ENCODE measurements around the gene MIEF2. TPM values are rescaled to one million over a fixed set of nuclear protein-coding genes. Genes with fewer than 3 reads are reported as not detected.
"Not testable (repeated sequence)": the region's sequence is repeated elsewhere in the genome, so short reads cannot be mapped to it uniquely, and the experiment has no call there.

The MIEF2 gene
- polyA plus RNA-seq (2013, experiment 1 of 2), result 6.5 TPM
- 6.0 TPM for polyA plus RNA-seq (2013, experiment 2 of 2)

- peaks cover 38% of the 10 kb centered on the region for H3K36me3 ChIP-seq (ENCODE audit: insufficient read depth, low read length)
- H3K27me3 ChIP-seq (ENCODE audit: insufficient read depth, low read length), result no peaks in the 10 kb centered on the region
- H3K4me1 ChIP-seq (ENCODE audit: insufficient read depth, low read length), result peaks cover 20% of the 10 kb centered on the region
- H3K27ac ChIP-seq (ENCODE audit: low read depth, low read length), result peak within 1 kb of the TSS; percentile 95
- WGBS, result under 1% methylated on average over 72 of the region's 72 CpGs
- peak within 1 kb of the TSS; percentile 83 for H3K4me3 ChIP-seq (ENCODE audit: low read length)
- peak within 1 kb of the TSS; percentile 74 for H3K9ac ChIP-seq (ENCODE audit: low read depth, low read length)
- no peaks in the 10 kb centered on the region for H3K9me3 ChIP-seq (ENCODE audit: insufficient read depth, low read depth, low read length)
Measured at GRCh38 chr17:18260332-18261145, at the start of gene MIEF2. TSS of gene MIEF2 (plus strand) at chr17:18260662. CDS start at chr17:18262721, 2,059 bp downstream.

- no peaks in the 10 kb centered on the region; the same call in 1 of the 2 replicates for H3K4me1 ChIP-seq (ENCODE audit: insufficient read depth, low read length)
- no peak overlapping the region for H3K9ac ChIP-seq (ENCODE audit: low read depth, low read length)
- no peak overlapping the region for H3K4me3 ChIP-seq (ENCODE audit: low read length)
- no peak overlapping the region for H3K27ac ChIP-seq (ENCODE audit: low read depth, low read length)
- 87% methylated on average over 7 of the region's 7 CpGs for WGBS
- H3K27me3 ChIP-seq (ENCODE audit: insufficient read depth, low read length), result no peaks in the 10 kb centered on the region
- H3K9me3 ChIP-seq (ENCODE audit: insufficient read depth, low read depth, low read length), result no peaks in the 10 kb centered on the region
- peaks cover 19% of the 10 kb centered on the region for H3K36me3 ChIP-seq (ENCODE audit: insufficient read depth, low read length)
Measured at GRCh38 chr17:18213666-18214270, 46.7 kb upstream of the MIEF2 start.

GRCh38 chr17:18216906-18217305 lies 43.6 kb upstream of the MIEF2 start:
- H3K36me3 ChIP-seq (ENCODE audit: insufficient read depth, low read length); H3K27me3 ChIP-seq (ENCODE audit: insufficient read depth, low read length); H3K4me1 ChIP-seq (ENCODE audit: insufficient read depth, low read length); H3K27ac ChIP-seq (ENCODE audit: low read depth, low read length); H3K4me3 ChIP-seq (ENCODE audit: low read length); H3K9me3 ChIP-seq (ENCODE audit: insufficient read depth, low read depth, low read length); H3K9ac ChIP-seq (ENCODE audit: low read depth, low read length): not testable (repeated sequence)
- WGBS, result 88% methylated on average over 11 of the region's 11 CpGs

- Histone ChIP-seq H3K36me3 (ENCODE audit: insufficient read depth, low read length) (no peaks in the 10 kb centered on the region), H3K9ac (ENCODE audit: low read depth, low read length) (no peak overlapping the region), H3K27ac (ENCODE audit: low read depth, low read length) (no peak overlapping the region), H3K4me3 (ENCODE audit: low read length) (no peak overlapping the region), H3K9me3 (ENCODE audit: insufficient read depth, low read depth, low read length) (no peaks in the 10 kb centered on the region), H3K4me1 (ENCODE audit: insufficient read depth, low read length) (no peaks in the 10 kb centered on the region; the same call in 1 of the 2 replicates), H3K27me3 (ENCODE audit: insufficient read depth, low read length) (no peaks in the 10 kb centered on the region)
- WGBS, result 24% methylated on average over 5 of the region's 6 CpGs
Measured at GRCh38 chr17:18217412-18218015, 42.9 kb upstream of the MIEF2 start.

- no peaks in the 10 kb centered on the region for H3K27me3 ChIP-seq (ENCODE audit: insufficient read depth, low read length)
- peaks cover 2% of the 10 kb centered on the region for H3K4me1 ChIP-seq (ENCODE audit: insufficient read depth, low read length)
- H3K9ac ChIP-seq (ENCODE audit: low read depth, low read length), result no peak overlapping the region
- WGBS, result 88% methylated on average over 4 of the region's 4 CpGs
- H3K9me3 ChIP-seq (ENCODE audit: insufficient read depth, low read depth, low read length), result no peaks in the 10 kb centered on the region
- H3K36me3 ChIP-seq (ENCODE audit: insufficient read depth, low read length), result no peaks in the 10 kb centered on the region
- no peak overlapping the region for H3K4me3 ChIP-seq (ENCODE audit: low read length)
- H3K27ac ChIP-seq (ENCODE audit: low read depth, low read length), result no peak overlapping the region
Measured at GRCh38 chr17:18218756-18219415, 41.6 kb upstream of the MIEF2 start.

GRCh38 chr17:18224053-18224386 lies 36.4 kb upstream of the MIEF2 start:
- Histone ChIP-seq H3K9ac (ENCODE audit: low read depth, low read length) (peak overlapping the region; percentile 90), H3K4me1 (ENCODE audit: insufficient read depth, low read length) (peaks cover 11% of the 10 kb centered on the region), H3K27me3 (ENCODE audit: insufficient read depth, low read length) (no peaks in the 10 kb centered on the region), H3K4me3 (ENCODE audit: low read length) (peak overlapping the region; percentile 67), H3K27ac (ENCODE audit: low read depth, low read length) (peak overlapping the region; percentile 99), H3K36me3 (ENCODE audit: insufficient read depth, low read length) (no peaks in the 10 kb centered on the region), H3K9me3 (ENCODE audit: insufficient read depth, low read depth, low read length) (no peaks in the 10 kb centered on the region)
- 70% methylated on average over 4 of the region's 4 CpGs for WGBS

- H3K27ac ChIP-seq (ENCODE audit: low read depth, low read length), result peak overlapping the region; percentile 99
Measured at GRCh38 chr17:18224387-18225120, 35.9 kb upstream of the MIEF2 start.

GRCh38 chr17:18225121-18225641 lies 35.3 kb upstream of the MIEF2 start, which contains the start of gene LLGL1:
TSS of gene LLGL1 (plus strand) at chr17:18225635. CDS start at chr17:18225683, 48 bp downstream.
- Histone ChIP-seq H3K9me3 (ENCODE audit: insufficient read depth, low read depth, low read length) (no peaks in the 10 kb centered on the region), H3K9ac (ENCODE audit: low read depth, low read length) (peak within 1 kb of the TSS; percentile 90), H3K27me3 (ENCODE audit: insufficient read depth, low read length) (no peaks in the 10 kb centered on the region), H3K4me3 (ENCODE audit: low read length) (peak within 1 kb of the TSS; percentile 81), H3K27ac (ENCODE audit: low read depth, low read length) (peak within 1 kb of the TSS; percentile 99), H3K36me3 (ENCODE audit: insufficient read depth, low read length) (no peaks in the 10 kb centered on the region), H3K4me1 (ENCODE audit: insufficient read depth, low read length) (peaks cover 11% of the 10 kb centered on the region)
- WGBS, result under 1% methylated on average over 60 of the region's 60 CpGs

More at GRCh38 chr17:18224387-18225120, 35.9 kb upstream of the MIEF2 start:
- whole genome bisulfite sequencing, result 2% methylated on average over 22 of the region's 23 CpGs
- peaks cover 11% of the 10 kb centered on the region for H3K4me1 ChIP-seq (ENCODE audit: insufficient read depth, low read length)
- H3K27me3 ChIP-seq (ENCODE audit: insufficient read depth, low read length), result no peaks in the 10 kb centered on the region
- no peaks in the 10 kb centered on the region for H3K9me3 ChIP-seq (ENCODE audit: insufficient read depth, low read depth, low read length)
- H3K4me3 ChIP-seq (ENCODE audit: low read length), result peak overlapping the region; percentile 67
- H3K36me3 ChIP-seq (ENCODE audit: insufficient read depth, low read length), result no peaks in the 10 kb centered on the region
- H3K9ac ChIP-seq (ENCODE audit: low read depth, low read length), result peak overlapping the region; percentile 90

- H3K27ac ChIP-seq (ENCODE audit: low read depth, low read length), result no peak overlapping the region; the same call in 1 of the 2 replicates
- under 1% methylated on average over 53 of the region's 57 CpGs for WGBS
Measured at GRCh38 chr17:18225642-18226283, 34.7 kb upstream of the MIEF2 start.

More at GRCh38 chr17:18225642-18226283, 34.7 kb upstream of the MIEF2 start:
- Histone ChIP-seq H3K4me3 (ENCODE audit: low read length) (peak overlapping the region; percentile 81), H3K9me3 (ENCODE audit: insufficient read depth, low read depth, low read length) (no peaks in the 10 kb centered on the region), H3K4me1 (ENCODE audit: insufficient read depth, low read length) (peaks cover 11% of the 10 kb centered on the region), H3K9ac (ENCODE audit: low read depth, low read length) (peak overlapping the region; percentile 69), H3K36me3 (ENCODE audit: insufficient read depth, low read length) (no peaks in the 10 kb centered on the region), H3K27me3 (ENCODE audit: insufficient read depth, low read length) (no peaks in the 10 kb centered on the region)

All from HUES64 (cell line).